HG02973 (cell line): ENCODE results near the gene TLR3.
"Not testable (repeated sequence)": the region's sequence is repeated elsewhere in the genome, so short reads cannot be mapped to it uniquely, and the experiment has no call there.

ENCODE experiments used
- ATAC-seq: cut with Tn5 transposase; IDR thresholded peaks from one replicate; pipeline ENCODE4 v1.9.1; 2021; ENCODE audit warnings: moderate library complexity; ENCODE audit not compliant: unreplicated experiment

Gene TLR3

DNA sequence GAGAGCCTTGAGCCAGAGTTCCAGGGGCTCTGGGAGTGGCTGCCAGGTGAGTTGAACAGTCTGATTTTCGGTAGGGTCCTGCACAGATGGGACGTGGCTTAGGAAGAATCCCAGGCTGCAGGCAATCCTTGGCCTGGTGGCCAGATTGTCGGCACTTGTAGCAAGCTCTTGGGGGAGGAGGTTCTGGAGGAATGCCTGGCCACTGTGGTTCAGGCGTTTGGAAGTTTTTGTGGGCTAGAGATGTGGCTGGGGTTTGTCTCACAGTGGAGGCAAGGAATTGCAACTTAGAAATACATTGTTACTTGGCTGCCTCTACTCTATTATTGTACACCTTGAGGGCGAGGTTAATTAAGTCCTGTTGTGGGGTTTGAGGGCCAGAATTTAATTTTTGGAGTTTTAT is 21.5 kb upstream of the TLR3 start:
- not testable (repeated sequence) for ATAC-seq

DNA sequence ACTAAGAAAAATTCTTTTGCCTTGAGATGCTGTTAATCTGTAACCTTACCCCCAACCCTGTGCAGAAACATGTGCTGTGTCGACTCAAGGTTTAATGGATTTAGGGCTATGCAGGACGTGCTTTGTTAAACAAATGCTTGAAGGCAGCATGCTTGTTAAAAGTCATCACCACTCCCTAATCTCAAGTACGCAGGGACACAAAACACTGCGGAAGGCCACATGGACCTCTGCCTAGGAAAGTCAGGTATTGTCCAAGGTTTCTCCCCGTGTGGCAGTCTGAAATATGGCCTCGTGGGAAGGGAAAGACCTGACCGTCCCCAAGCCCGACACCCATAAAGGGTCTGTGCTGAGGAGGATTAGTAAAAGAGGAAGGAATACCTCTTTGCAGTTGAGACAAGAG is 18.8 kb upstream of the TLR3 start:
- not testable (repeated sequence) for ATAC-seq

DNA sequence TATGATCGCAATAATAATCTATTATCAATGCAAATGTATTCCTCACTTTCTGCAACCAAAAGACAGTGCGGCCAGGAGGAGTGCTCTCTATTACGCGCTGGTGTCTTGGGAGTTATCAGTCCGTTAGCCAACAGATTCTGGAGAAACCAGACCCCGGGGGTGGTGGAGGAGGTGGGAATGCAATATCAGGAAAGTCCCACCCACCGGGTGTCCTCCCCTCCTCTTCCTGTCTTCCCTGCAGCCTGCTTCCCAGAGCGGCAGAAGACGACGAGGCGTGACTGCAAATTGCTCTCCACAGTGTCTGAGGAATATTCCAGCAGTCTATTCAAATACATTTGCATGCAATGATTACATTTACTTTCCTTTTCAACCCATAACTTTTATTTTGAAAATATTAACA is 17.9 kb upstream of the TLR3 start:
- ATAC-seq, result no peak

DNA sequence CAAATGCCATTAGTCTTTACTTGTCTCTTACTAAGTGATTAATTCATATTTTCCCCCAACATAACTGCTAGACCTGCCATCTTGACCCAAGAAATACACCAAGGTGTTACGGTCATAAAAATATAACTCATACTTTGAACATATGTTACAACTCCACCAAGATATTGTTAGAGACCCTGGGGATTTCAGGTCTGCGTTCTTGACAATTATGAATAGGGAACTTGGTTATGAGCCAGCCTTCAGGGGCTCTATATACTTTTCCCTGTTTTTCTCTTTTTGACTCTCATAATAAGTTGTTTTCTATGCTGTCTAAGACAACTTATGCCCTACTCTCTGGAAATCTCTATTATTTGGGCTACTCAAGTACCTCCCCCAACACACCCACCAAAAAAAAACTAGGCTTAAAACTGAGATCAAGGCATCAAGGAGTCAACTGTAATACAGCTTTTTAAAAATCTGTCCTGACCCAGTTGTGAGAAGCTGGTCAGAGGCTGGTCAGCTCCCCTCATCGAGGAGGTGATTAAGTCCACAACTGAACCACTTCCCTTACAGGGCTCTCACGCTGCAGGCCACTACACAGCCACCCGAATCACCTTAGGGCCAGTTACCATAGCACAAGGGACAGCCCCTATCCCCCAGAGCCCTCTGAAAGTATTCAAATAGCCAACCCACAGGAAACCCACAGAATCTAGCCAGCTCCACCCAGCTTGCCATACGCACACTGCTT is 10.5 kb upstream of the TLR3 start:
- peak; percentile 99 for ATAC-seq

DNA sequence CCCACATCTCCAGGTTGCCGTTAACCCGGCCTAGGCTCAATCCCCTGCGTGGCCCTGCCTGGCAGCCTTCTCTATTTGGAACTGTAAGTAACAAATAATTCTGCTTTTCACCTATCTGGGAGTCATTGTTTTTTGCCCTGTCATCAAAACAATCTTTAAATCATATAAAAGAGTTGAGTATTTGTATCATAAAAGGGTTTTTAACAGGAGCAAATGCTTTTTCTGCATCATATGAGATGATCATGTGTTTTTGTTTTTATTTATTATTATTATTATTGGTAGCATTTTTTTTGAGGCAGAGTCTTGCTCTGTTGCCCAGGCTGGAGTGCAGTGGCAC is 10.0 kb upstream of the TLR3 start:
- ATAC-seq, result no peak

DNA sequence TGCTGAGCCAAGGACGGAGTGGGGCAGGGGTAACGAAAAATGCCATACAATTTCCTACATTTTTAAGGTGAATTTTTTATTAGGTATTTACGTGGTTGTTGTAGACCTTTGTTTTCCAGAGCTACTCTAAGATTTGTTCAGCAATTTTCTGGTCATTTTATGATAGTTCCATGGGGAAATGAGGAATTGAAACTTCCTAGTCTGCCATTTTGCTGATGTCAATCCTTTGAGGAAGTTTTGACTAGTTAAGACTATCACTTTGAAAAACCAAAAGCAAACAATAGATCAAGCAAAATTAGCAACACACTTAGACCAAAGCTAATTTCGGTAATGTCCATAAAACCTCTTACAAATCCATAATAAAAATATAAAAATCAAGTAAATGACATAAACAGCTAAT is 7.0 kb upstream of the TLR3 start:
- no peak for ATAC-seq

DNA sequence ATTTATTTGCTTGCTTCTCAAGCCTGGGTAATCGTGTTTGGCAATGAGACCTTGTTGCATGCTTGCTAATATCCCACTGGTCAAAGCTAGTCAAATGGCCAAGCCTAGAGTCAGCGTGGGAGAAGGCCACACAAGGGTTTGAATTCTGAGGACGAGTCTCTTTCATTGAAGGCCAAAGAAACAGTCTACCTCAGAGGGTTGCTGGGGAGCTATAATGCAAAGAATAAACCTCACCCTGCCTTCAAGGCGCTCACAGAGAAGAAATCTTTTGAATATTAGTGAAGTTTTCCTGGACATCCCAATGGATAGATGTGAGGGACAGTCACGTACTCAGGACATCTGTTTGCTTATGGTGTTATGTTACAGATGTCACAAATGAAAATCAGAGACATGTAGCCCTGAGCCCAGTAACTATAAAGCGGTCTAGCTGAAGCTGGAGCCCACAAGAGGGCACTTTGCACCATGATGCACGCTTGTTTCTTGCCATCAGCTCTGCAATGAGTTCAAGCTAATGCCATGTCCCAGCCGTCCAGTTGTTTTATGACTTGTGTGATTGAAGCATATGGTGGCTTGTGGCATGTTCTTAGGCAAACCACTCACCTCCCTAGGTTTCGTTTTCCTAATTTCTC is 1.1 kb upstream of the TLR3 start:
- ATAC-seq, result no peak

DNA sequence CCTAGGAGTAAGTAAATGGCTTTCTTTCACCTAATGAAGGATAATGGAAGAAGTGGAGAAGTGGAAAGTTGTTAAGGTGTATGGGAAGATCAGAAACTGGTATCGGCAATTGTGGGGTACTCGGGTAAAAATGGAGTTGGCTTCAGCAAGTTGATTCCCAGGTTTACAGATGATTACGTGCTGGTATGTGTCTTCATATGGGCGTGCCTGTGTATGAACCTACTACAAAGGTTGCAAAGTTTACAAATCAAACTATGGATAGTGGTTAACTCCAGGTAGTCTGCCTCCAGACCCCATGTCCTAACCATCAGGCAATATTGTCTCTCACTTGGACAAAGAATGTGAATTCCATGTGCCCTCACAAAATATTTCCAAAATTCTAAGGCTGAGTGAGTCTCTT is 773 bp downstream of the TLR3 start:
- no peak for ATAC-seq

DNA sequence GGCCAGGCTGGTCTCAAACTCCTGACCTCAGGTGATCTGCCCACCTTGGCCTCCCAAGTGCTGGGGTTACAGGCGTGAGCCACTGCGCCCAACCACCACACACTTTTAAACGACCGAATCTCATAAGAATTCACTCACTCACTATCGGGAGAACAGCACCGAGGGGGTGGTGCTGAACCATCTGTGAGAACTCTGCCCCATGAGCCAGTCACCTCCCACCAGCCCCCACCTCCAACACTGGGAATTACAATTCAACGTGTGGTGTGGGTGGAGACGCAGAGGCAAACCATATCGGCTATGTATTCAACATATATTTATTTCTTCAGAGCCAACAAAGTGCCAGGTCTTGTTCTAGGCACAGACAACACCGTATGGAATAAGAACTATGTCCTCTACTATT is 3.6 kb downstream of the TLR3 start:
- ATAC-seq, result no peak

DNA sequence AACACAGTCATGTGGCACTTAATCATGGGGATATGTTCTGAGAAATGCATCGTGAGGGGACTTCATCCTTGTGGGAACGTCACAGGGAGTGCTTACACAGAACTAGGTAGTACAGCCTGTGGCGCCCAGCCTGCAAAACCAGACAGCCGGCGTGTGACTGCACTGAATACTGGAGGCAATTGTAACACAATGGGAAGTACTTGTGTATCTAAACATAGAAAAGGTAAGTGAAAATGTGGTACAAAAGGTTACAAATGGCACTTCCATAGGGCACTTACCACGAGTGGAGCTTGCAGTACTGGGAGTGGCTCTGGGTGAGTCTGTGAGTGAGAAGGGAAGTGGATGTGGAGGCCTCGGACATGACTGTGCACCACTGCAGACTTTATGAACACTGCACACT is 5.2 kb downstream of the TLR3 start:
- no peak for ATAC-seq

DNA sequence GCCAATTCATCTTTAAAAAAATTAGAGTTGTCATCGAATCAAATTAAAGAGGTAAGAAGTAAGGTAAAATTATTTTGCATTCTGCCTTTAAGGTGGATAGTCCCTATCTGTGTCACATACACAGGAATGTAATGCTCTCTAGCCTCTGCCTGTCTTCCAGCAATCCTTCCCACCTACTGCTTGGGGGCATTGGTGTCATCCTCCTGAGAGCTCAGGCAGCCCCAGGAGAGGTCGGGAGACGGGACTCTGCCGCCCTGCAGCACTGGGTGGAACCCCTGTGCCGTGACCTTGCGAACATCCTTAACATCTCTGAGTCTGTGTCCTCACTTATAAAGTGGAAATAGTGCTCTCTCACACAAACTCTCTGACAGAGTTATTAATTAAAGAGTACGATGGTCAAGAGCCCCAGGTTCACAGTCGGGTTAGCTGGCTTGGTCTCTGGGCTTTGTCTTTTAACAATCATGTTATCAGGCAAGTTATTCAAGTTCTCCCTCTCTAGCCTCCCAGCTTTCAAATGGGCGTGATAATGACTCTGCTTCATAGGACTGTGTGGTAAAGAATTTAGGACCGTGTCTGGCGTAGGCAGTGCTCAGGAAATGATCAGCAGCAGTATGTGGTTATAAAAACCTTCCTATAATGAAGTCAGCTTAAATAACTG is 10.2 kb downstream of the TLR3 start:
- no peak for ATAC-seq

DNA sequence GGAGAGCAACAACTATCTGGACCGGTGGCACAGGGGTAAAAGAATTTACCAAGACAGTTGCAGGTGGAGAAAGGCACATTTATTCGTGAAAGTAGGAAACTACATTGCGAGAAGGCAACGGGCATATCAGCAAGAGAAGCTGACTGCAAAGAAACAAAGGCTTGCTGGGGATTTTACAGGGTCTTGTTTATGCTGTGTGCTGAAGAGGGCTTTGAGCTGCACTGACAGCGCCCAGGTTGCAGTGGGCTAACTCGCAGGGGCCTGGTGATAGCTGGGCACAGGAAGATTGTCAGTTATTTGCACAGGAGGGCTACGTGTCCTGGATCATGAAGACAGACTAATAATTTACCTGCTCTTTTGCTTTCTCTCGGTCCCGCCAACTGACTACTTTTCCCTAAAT is 10.7 kb downstream of the TLR3 start:
- no peak for ATAC-seq

DNA sequence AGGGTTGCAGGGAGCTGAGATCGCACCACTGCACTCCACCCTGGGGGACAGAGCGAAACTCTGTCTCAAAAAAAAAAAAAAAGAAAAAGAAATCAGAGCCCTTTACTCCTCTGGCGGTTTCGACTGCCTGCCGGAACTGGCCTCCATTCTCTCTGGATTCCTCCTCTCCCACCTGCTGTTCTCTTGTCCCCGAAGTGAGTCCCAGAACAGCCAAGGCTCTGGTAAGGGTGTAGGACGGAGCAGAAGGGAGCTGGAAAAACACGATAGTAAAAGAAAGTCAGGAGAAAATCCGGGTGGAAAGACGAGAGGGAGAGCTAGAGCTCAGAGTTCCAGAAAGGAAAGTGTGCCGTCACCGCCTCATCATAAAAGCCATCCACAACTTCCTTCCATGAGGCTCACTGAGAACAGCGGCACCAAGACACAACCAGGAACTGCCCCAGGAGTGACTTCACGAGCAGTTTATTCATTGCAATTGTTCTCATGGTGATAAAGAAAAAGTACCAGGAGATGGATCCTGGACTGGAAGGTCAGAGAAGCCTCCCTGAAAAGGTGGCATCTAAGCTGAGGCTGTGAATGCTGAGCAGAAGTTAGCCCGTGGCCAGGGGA is 12.3 kb downstream of the TLR3 start:
- ATAC-seq, result no peak

DNA sequence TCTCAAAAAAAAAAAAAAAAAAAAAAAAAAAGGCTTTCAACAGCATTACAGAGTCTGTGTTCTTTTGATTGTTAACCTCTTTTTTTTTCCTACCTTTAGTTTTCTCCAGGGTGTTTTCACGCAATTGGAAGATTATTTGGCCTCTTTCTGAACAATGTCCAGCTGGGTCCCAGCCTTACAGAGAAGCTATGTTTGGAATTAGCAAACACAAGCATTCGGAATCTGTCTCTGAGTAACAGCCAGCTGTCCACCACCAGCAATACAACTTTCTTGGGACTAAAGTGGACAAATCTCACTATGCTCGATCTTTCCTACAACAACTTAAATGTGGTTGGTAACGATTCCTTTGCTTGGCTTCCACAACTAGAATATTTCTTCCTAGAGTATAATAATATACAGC is 13.3 kb downstream of the TLR3 start:
- ATAC-seq, result no peak

DNA sequence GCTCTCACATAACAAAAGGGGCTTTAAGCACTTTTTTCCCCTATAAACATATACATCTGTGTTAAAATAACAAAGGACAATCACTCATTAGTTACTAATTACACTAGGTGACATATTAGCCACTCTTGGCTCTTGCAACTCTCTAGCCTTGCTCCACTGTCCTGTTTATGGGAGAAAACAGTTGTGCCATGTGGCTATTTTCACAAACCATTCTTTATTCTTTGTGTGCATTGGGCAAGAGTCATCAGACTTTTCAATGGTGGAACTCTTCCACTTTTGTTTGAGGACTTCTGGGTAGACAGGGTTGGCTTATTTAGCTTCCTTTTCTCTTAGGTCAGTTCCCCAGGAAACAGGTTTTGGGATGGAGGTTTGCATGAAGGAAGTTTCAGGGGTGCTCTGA is 19.6 kb downstream of the TLR3 start:
- no peak for ATAC-seq

DNA sequence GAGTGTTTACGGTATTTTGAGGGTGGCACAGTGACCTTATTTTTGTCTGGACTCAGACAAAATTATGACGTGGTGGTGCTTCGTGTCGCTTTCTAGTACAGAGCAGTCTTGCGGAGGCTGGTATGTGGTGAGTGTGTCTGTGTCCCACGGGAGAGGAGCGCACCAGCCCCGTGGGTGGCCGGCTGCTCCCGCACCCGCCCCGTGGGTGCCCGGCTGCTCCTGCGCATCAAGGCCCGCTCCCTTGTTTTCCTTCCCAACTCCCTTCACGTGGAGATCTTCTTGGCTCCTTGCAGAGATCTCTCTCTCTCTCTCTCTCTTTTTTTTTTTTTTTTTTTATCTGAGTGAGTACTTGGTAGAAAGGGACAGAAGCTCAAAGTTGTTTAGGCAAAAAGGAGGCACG is 23.3 kb downstream of the TLR3 start:
- ATAC-seq, result no peak

DNA sequence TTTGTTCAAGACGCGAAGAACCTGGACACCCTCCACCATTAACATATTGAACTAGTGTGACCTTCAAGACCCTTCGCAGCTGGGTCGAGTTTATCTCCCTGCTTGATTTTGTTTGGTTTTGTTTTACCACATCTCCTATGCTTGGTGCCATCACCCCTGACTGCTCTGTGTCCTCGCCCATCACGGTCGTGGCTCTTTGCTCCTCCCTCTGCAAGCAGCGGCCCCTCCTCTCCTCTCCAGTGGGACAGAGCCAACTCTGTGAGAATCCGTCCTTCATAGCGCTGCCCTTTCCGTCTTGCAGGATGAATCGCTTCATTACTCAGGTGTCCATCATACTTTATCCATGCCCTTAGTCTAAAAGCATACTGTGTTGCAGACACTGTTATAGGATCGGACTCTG is 26.4 kb downstream of the TLR3 start:
- ATAC-seq, result no peak

DNA sequence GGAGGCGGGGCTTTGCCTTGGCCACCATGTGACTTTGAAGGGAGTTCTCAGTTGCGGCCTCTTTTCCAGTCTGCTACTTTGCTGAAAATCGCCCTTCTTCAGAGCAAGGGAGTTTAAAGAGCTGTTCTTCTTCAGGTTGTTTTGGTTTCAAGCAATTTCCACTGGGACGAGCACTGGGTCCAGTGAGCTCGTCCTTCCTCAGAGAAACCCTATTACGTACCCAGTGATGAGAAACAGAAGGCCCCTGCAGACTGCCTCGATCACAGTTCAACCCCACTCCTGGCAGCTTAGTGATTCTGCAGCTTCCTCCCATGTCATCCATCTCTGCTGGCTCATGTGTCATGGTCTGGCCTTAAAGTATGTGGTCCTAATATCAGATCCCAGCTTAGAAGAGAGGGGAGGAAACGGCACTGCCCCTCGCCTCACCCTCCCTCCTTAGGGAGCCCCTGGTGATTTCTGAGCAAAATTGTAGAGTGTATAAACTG is 27.8 kb downstream of the TLR3 start:
- ATAC-seq, result no peak

DNA sequence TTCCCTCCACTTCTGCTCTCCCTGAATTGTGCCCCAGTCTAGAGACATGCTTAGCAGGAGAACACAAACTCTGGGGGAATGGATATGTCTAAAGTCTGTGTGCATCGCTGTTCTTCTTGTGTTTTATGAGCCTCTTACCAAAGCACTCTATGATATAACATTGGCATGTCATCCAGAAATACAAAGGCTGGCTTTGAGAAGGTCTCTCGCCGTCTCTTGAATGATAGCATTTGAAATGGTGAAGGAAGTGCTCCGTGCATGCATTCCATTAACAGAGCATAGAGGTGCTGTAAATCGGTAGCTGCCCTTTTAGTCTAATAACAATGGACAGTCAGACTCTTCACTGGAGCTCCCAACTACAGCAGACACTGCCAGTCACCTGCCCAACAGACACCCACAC is 28.4 kb downstream of the TLR3 start:
- ATAC-seq, result no peak

DNA sequence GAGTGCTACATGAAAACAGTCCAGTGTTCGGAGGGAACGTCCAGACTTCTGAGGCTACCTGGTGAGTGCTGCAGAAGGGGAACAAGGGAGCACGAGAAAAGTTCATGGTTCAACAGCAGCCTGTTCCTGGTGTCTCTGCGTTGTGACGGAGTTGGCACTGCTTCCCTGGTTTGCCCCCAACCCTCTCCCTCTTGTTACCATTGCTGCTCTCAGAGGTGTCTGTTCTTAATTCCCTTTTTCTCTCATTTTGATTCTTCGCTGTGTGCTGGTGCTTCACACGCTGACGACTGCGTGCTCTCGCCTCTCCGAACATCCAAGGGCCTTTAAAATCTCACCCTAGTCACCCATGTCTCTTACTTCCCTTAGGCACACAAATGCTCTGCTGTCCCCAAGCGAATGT is 34.0 kb downstream of the TLR3 start:
- no peak for ATAC-seq

DNA sequence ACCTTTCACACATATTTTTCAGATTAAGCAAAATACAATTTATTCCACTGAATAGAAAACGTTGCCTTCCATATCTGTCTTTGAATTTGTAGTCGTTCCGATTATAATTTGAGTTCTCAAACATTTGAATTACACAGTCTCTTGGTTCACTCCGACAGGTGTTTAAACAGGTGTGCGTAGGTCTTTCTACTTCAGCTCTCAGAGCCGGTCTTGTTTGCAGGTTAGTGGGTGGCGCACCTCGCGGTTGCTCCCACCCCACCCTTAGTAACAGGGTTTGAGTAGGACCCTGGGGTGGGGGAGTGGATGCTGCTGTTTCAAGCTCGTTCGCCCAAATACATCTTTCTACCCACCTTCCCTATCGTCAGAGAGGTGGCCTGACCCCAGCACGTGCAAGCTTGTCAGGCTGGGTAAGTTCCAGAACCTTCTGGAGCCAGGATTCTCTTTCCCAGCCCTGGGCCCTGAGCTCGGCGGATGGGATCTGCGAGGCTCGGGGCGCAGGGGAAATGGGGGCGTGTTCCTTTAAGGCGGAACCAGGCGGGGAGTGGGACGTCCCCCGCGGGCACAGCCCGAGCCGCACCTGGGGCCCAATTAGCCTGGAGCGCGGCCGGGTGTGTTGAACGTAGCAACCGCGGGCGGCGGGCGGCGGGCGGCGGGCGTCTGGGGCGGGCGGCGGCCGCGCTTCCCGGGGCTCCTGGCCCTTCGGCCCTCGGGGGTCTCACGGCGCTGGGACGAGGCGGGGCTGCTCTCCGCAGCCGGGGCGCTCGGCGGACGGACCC is 35.3 kb downstream of the TLR3 start, which contains the start of gene FAM149A:
Gene FAM149A (plus strand): TSS at position 591 of the 776 bp plus-strand sequence.
- ATAC-seq, result peak; percentile 80
